NCI-H128 (cell line): ENCODE measurements around the gene SPSB1.
"Not testable (repeated sequence)": the region's sequence is repeated elsewhere in the genome, so short reads cannot be mapped to it uniquely, and the experiment has no call there.

Source experiments
- DNase-seq: peaks from one replicate; lab custom pipeline; 2025; ENCODE audit not compliant: unreplicated experiment; lab: John Stamatoyannopoulos, UW

The SPSB1 gene

DNA sequence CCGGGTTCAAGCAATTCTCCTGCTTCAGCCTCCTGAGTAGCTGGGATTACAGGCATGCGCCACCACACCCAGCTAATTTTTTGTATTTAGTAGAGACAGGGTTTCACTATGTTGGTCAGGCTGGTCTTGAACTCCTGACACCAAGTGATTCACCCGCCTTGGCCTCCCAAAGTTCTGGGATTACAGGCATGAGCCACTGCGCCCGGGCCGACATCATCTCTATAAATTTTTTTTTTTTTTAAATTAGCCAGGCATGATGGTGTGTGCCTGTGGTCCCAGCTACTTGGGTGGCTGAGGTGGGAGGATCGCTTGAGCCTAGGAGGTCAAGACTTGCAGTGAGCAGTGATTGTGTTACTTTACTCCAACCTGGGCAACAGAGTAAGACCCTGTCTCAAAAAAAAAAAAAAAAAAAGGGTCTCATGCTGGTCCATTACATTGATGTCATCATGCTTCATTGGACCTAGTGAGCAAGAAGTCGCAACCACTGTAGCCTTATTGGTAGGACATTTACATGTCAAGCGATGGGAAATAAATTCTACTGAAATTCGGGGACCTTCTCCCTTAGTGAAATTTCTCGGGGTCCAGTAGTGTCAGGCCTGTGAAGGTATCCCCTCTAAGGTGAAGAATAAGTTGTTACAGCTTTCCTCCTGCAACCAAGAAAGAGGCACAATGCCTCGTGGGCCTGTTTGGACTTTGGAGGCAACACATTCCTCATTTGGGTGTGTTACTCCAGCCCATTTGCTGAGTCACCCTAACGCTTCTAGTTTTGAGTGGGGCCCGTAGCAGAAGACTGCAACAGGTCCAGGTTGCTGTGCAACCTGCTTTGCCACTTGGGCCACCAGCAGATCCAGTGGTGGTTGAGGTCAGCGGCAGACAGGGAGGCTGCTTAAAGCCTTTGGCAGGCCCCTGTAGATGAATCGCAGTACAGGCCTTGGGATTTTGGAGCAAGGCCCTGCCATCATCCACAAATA lies 7.2 kb downstream of the SPSB1 start:
- not testable (repeated sequence) for DNase-seq

DNA sequence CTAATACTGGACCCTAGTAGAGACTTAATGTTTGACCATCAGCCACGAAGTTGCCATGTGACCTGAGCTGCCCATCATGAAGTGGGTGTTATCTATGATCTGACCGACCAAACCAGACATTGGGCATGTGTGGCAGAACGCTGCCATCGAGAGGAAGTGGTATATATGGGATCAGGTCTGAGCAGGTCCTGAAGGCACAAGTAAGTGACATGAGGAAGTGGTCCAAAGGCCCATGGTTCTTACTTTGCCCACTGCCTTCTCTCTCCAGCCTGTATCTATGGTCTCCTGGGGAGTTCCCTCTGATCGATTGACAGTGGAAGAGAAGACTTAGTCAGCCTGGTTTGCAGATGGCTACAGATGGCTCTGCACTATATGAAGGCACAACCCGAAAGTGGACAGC lies 7.9 kb downstream of the SPSB1 start:
- no peak for DNase-seq

DNA sequence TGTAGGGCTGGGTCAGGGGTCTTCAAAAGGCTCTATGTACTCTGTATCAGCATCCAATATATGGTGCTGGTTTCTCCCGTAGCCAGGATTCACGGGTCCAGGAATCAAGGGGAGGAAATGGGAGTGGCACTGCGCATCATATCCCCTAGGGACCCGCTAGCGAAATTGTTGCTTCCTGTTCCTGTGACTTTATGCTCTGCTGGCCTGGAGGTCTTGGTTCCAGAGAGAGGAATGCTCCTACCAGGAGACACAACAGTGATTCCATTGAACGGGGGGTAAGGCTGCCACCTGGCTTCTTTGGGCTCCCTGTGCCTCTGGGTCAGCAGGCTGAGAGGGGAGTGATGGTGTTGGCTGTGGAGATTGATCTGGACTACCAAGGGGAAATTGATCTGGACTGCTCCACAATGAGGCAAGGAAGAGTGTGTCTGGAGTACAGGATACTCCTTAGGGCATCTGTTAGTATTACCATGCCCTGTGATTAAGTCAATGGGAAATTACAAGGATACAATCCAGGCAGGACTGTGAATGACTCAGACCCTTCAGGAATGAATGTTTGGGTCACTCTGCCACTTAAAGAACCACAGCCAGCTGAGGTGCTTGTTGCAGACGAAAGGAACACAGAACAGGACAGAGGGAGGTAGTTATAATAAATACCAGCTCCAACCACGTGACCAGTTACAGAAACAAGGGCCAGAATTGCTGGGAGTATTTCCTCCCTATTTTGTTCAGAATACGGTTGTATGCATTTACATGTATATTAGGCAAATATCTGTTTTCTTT lies 10.2 kb downstream of the SPSB1 start:
- DNase-seq, result no peak

DNA sequence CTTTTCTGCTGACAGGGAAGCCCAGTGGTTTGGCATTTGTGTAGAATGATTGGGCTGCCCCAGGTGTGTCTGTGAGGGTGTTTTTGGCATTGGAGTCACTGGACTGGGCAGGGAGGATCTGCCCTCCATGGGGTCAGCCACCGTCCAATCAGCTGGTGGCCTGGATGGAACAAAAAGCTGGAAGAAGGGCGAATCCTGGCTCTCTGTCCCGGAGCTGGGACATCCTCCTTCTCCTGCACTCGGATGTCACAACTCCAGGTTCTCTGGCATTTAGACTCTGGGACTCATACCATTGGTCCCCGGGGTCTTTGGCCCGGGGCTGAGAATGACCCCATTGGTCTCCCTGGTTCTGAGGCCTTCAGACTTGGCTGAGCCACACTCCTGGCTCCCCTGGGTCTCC lies 11.2 kb downstream of the SPSB1 start:
- no peak for DNase-seq

DNA sequence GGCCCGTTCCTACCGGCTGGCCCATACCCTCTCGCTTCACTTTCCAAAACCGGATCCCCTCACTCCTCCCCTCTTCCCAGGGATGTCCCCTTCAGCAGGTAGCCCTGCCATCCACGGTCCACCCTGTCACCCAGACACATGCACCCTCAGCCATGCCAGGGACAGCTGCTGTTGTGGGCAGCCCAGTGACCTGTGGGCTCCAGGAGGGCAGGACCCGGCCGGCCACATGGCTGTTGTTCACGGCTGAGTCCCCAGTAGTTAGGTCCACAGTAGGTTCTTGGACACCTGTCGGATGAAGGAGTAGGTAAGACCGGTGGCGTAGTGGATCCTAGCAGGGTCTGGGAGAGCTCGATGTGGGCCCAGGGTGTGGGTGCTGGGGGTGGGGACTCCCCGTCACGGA lies 12.5 kb downstream of the SPSB1 start:
- DNase-seq, result no peak

DNA sequence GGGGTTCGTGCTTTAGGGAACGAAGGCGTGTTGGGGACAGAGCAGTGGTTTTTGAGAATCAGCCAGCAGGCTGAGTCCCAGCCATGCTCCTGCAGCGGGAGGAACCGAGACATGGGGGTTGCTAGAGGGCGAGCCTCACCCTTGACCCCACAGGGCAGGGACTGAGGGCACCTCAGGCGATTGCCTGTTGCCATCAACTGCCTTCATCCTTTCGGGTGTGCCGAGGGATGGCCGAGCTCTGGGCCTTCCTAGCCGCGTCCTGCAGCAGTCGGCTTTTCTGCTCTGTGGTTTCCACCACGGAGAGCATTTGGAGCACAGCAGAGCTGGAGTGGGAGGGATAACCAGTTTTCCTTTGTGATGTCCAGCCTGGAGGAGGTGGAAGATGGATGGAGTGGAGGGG lies 13.3 kb downstream of the SPSB1 start:
- no peak for DNase-seq

DNA sequence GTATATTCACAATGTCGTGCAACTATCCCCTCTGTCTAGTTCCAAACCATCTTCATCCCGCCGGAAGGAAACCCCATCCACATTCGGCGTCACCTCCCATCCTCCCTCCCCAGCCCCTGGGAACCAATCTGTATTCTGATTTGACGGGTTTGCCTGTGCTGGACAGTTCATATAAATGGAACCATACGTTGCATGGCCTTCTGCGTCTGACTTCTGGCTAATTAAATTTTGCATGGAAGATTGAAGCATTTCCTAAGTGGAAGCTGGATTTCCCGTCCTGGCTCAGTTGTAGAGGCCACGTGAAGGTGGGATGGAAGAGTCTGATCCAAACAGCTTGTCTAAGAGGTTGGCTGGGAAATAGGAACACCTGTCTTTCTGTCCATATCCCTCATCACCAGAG lies 14.6 kb downstream of the SPSB1 start:
- no peak for DNase-seq

DNA sequence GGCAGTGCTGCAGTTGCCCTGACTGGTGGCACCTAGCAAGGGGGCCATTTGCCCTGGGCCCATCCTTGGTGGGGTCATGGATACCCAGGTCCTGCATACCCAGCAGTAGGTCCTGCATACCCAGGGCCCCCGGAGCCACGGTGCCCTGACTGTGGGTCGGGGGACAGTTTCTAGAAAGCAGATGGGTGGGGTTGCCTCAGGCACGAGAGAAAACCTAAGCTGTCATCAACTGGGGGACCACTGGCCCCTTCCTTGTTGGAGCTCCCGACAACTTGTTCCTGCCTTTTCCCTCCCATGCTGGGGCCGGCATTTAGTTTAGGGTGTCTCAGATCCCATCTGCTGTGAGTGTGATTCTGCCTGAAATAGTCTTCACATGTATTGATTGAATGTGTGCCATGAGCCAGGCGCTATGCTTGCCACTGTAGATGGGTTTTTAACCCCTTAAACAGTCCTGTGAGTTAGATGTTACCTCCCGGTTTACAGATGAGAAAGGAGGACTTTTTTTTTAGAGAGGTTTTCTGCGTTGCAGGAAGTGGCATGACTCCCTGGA lies 15.6 kb downstream of the SPSB1 start:
- DNase-seq, result no peak

DNA sequence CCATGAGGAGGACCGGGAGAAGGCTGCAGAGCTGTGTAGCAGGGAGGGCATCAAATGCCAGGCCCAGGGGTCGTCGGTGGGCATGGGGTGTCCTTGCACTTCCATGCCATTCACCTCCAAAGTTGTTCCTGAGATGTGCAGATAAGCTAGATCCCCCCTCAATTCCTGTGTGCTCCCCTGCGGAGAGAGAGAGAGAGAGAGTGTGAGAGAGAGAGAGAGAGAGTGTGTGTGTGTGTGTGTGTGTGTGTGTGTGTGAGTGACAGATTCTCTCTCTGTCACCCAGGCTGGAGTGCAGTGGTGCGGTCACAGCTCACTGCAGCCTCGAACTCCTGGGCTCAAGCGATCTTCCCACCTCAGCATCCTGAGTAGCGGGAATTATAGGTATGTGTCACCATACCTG lies 16.4 kb downstream of the SPSB1 start:
- no peak for DNase-seq

DNA sequence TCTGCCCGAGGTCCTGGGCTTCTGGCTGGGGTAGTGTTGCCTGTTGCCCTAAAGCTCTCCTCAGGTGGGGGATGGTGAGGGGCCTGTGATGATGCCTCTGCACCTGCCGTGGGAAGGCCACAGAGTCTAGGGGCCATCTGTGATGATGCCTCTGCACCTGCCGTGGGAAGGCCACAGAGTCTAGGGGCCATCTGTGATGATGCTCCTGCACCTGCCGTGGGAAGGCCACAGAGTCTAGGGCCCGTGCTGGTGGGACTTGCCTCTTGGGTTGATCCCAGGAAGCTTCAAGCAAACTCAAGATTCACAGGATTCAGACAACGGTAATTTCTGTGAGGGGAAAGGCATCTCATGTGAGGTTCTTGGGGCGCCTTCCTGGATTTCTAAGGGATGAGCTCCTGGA lies 17.3 kb downstream of the SPSB1 start:
- no peak for DNase-seq

DNA sequence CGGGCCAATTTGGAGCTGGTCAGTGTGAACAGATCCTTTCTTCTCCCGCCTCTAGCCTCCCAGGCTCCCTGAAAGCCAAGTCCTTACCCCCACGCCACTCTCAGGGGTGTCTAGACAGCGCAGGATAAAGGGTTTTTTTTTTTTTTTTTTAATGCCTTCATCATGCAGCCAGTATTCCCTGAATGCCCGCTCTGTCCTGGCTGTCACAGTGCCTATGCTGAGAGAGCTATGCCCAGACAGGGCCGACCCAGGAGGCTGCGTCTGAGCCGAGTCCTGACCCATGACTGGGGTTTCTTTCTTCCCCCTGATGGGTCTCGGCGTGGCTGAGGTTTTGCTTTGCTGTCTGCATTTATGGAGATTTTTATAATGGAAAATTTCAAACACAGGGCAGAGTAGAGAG lies 18.3 kb downstream of the SPSB1 start:
- DNase-seq, result no peak

DNA sequence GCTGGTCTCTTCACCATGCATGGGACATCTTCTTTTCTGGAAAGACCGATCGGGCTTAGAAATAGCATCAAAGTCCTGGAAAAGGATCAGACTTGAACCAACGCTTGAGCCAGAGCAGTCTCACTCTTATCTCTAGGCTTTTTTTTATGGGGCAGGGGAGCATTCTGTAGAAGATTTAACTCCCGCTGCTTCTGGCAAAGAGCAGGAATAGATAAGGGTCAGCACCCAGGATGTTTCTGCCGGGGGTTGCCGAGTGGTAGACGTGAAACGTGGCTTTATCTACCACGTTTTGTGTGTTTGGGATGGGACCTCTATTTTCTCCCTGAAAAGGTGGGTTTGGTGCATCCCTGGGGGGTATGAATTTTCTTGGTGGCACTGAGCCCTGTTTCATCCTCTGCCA lies 18.8 kb downstream of the SPSB1 start:
- no peak for DNase-seq

DNA sequence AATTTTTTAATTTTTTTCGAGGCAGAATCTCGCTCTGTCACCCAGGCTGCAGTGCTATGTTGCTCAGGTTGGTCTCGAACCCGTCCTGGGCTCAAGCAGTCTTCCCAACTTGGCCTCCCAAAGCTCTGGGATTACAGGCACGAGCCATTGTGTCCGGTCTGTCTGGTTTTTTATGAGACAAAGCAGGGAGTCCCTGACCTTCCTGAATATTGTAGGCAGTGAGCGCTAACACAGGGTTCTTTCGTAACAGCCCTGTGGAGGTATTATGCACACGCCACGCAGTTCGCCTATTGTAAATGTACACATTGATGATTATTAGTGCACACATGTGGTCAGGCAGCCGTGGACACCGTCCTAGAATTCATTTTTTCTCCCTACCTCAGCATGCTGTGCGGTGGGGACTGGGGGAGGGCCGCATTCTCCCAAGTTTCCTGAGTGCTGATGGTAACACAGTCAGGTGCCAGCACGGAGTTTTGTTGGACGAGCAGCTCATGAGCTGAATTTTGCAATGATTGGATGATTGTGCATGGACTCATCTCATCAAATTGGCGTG lies 19.6 kb downstream of the SPSB1 start:
- DNase-seq, result no peak

DNA sequence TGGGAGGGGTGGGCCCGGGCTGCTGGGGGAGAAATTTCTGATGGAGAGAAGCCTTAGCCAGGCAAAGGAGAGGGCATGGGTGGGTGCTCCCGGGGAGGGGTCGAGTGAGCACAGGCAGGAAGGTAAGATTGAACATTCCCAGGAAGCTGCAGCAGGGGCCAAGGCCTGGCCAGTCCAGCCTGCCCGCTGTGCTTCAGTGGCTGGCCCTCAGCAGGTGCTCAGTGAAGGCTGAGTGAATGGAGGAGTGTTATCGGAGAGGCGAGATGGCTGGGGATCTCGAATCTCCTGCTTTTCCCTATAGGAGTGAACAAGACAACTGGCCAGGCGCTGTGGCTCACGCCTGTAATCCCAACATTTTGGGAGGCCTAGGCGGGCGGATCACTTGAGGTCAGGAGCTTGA lies 20.9 kb downstream of the SPSB1 start:
- DNase-seq, result no peak

DNA sequence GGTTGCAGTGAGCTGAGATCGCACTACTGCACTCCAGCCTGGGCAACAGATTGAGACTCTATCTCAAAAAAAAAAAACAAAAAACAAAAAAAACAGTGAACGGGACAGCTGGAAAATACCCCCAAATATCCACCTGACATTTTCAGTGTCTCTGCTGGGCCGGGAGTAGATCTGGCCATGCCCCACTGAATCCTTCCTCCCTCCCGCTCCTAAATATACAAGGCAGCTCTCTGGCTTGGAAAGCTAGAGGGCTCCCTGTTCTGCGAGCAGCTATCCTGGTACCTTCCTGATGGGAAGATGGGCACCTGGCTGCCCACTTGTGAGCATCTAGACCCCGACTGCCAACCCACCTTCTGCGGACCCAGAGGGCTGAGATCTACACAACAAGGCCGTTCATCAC lies 21.4 kb downstream of the SPSB1 start:
- no peak for DNase-seq

DNA sequence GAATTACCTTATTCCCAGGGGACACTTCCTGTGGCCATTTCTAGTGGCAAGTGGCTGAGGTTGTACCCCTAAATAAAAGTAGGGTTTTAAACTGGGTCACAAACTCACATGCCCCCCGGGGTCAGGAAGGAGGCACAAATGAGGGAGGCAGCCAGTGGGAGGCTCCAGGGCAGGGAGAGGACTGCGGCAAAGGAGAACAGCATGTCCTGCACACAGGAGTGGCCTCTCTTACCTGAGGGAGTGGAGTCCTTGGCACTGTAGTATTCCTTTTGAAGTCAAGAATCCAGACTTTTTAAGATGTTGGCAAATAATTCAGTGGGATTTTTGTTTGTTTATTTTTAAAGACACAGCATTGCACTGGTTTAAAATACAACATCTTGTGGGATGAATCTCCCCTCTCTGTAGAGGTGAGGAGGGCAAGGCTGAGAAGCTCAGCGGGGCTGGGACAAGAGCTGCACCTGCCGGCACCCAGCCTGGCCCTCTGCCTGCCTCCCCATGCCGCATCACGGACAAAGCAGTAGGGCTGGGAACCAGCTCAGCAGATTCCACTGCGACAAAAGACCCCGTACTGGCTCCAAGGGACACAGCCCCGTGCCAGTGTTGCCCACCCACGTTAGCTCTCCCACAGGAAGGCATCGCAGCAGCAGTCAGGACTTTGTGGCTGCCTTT lies 22.2 kb downstream of the SPSB1 start:
- no peak for DNase-seq

DNA sequence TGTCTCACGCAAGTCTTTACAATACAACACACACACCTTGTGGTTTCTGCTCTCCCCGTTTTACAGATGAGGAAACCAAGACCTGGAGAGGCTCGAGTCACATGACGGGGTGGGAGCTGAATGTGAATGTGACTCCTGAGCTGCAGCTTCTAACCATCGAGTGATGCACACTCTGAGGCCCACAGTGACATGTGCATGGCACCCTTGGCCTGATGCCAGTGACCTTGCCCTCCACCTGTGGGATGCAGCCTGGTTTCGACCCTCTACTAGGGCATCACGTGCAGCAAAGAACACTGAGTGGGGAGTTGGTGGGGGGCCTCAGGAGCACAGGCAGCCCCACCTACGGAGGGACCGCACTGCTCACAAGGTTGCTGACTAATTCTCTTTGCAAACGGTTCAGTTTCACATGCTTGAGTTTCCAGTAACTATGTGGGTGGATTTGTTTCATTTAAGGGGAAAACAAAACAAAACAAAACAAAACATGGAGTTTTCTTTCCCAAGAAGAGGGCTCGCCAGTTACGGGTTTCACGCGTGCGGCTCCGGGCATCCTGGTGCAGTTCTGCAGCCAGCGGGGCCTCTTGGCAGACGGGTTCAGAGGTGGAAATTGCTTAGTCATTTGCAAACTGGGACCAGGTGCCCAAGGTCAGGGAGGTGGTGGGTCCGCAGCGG lies 22.9 kb downstream of the SPSB1 start:
- no peak for DNase-seq

DNA sequence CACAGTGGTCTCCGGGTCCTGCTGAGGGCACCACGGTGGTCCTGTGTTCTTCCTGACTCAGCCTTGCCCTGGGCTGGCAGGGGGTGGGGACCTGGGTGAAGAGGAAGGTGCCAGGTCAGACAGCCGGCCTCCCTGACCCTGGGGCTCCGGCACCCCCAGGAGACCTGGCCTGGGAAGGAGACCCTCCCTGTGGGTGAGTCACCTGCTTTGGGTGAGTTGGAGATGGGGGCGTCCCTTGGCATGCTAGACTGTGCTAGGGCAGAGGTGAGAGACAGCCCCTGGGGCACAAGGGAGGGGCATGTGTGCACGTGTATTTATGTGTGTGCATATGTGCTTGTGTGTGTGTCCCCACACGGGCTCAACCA lies 23.4 kb downstream of the SPSB1 start:
- no peak for DNase-seq

DNA sequence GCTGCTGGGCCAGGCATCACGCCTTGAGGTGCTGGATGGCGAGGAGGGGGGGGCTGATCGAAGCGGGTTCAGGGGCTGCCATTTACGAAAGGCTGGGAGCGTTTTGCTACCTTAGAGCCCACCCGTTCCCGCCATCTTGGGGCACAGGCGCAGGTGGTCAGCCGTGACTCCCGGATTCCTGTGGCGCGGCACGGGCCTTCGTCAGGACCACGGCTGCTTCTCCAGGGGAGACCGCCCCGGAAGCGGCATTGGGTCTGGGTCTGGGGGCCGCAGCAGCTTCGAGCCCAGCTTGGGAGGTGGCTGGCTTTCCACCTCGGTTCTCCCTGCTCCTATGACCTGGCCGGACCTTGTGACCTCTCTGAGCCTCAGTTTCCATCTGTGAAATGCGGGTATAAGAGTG lies 23.8 kb downstream of the SPSB1 start:
- DNase-seq, result no peak

DNA sequence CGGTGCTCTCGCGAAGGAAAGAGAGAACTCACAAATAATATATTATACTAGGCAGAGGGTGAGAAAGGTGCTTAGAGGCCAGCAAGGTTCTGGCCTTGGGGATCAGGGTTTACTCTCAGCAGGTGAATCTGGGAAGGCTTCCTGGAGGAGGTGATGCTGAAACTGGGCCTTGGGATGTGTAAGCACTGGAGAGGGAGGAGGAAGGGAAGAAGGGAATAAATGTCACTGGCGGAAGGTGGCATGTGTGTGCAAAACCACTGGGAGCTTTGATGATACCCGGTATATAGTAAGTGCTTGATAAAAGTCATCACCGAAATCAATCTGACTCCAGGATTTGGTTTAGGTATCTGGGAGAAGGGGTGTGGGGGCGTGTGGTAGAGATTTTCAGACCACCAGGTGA lies 24.4 kb downstream of the SPSB1 start:
- DNase-seq, result no peak
